ENCODE results near the gene MFGE8.

- TF ChIP-seq ZNF274 (IDR thresholded peaks at IDR 0.05; ENCODE audit: borderline replicate concordance, low read depth, low read length) (no peak), HNRNPK (IDR thresholded peaks at IDR 0.05; ENCODE audit: low read depth, low read length, poor library complexity, severe bottlenecking) (no peak), TBL1XR1 (IDR thresholded peaks at IDR 0.05; ENCODE audit: low read length in 2 of 2) (no peak), CTCF (IDR thresholded peaks at IDR 0.05 in 2 of 3, conservative IDR thresholded peaks at IDR 0.05 in 1 of 3; ENCODE audit: insufficient read depth in 2 of 3, low read depth in 1 of 3, low read length in 3 of 3) (no peak), BACH1 (tag; IDR thresholded peaks at IDR 0.05) (no peak), TCF7L2 (IDR thresholded peaks at IDR 0.05; ENCODE audit: low read depth, low read length) (no peak), MEF2D (tag; conservative IDR thresholded peaks at IDR 0.05; ENCODE audit: low read depth) (no peak), BDP1 (IDR thresholded peaks at IDR 0.05; ENCODE audit: insufficient read depth, insufficient read length) (no peak)
Measured at GRCh38 chr15:88890495-88890894, 22.7 kb downstream of the MFGE8 start.

Data from K562 (cell line).